Natural killer cell (primary cell): ENCODE results near the gene CHN2. TPM values are rescaled to one million over a fixed set of nuclear protein-coding genes. Genes with fewer than 3 reads are reported as not detected.

ENCODE experiments used
- ATAC-seq, 3 donors: fragments of 150-1000 bp in 2 of 3; fragments of 200-7000 bp in 1 of 3; cut with Tn5 transposase; 1 replicate in 1 of 3; 2 replicates in 2 of 3; pipeline ENCODE4 v1.10.0; 2021; ENCODE audit warnings: mild to moderate bottlenecking in 2 of 3, moderate library complexity in 2 of 3
- DNase-seq, 2 donors: peaks; one replicate each; pipeline versions ENCODE4 v3.0.0 to v3.0.0-alpha.2; 2013 to 2021; ENCODE audit warnings: mixed read lengths in 1 of 2
- H3K27ac ChIP-seq: one replicate; pipeline ENCODE4 v1.5.1; 2013; ENCODE audit warnings: mild to moderate bottlenecking, low read length
- H3K27me3 ChIP-seq: one replicate; pipeline ENCODE4 v1.6.1; 2013; ENCODE audit warnings: low read length; ENCODE audit not compliant: control insufficient read depth, insufficient read depth
- H3K36me3 ChIP-seq: one replicate; pipeline ENCODE4 v1.6.1; 2013; ENCODE audit warnings: low read length; ENCODE audit not compliant: control insufficient read depth, insufficient read depth
- H3K4me1 ChIP-seq: one replicate; pipeline ENCODE4 v1.6.1; 2013; ENCODE audit warnings: low read length; ENCODE audit not compliant: control insufficient read depth, insufficient read depth
- H3K4me3 ChIP-seq: one replicate; pipeline ENCODE4 v1.5.1; 2013; ENCODE audit warnings: low read length
- H3K9me3 ChIP-seq: one replicate; pipeline ENCODE4 v1.6.1; 2013; ENCODE audit warnings: low read length; ENCODE audit not compliant: control insufficient read depth, insufficient read depth
- H3K27ac Mint-ChIP-seq, 2 donors: one replicate each; pipeline ENCODE4 v1.8.0; 2022; ENCODE audit warnings: mild to moderate bottlenecking in 2 of 2, mixed read lengths in 2 of 2, moderate library complexity in 1 of 2
- H3K27me3 Mint-ChIP-seq, 2 donors: one replicate each; pipeline ENCODE4 v1.8.0; 2022; ENCODE audit warnings: low read depth in 2 of 2, mixed read lengths in 2 of 2
- H3K36me3 Mint-ChIP-seq: one replicate; pipeline ENCODE4 v1.8.0; 2022; ENCODE audit warnings: mixed read lengths
- H3K4me1 Mint-ChIP-seq, 2 donors: one replicate each; pipeline ENCODE4 v1.8.0; 2022; ENCODE audit warnings: mixed read lengths in 2 of 2
- H3K4me3 Mint-ChIP-seq: one replicate; pipeline ENCODE4 v1.8.0; 2022; ENCODE audit warnings: mild to moderate bottlenecking, moderate library complexity, mixed read lengths
- H3K9me3 Mint-ChIP-seq, 2 donors: one replicate each; pipeline ENCODE4 v1.8.0; 2022; ENCODE audit warnings: mixed read lengths in 2 of 2
- CTCF ChIP-seq: fragments of 200-600 bp; IDR thresholded peaks from one replicate; pipeline ENCODE4 v1.8.0; 2022; ENCODE audit warnings: antibody characterized with exemption
- WGBS: methylation state at CpG from one replicate; pipeline ENCODE4 v1.1.7; 2013; ENCODE audit warnings: missing lambda C conversion rate; ENCODE audit not compliant: insufficient coverage; 5-methylcytosine and 5-hydroxymethylcytosine counted together
- intact Hi-C: fragments of 100-400 bp; cut with micrococcal nuclease; formaldehyde crosslinking; loops from one replicate; pipeline ENCODE4 v1.14.2; 2022
- total RNA-seq, 4 donors: library from RNA; stranded (reverse); fragments of 120-200 nt in 1 of 4; gene quantifications; one replicate each; pipeline versions ENCODE4 v1.2.3 to v1.2.4, GENCODE V29; 2013 to 2022

CHN2 gene
- total RNA-seq, 3 donors from 2014 or later (not counting 1 experiment from before 2014, with no cell fraction given) = 23.2 to 40.6 (median 30.2) TPM

GRCh38 chr7:29420011-29420410 is 225.4 kb downstream of the CHN2 start:
- Histone ChIP-seq H3K4me1 (peaks cover 9% of the 10 kb centered on the region), H3K36me3 (no peaks in the 10 kb centered on the region), H3K4me3 (no peak overlapping the region), H3K9me3 (no peaks in the 10 kb centered on the region), H3K27me3 (no peaks in the 10 kb centered on the region), H3K27ac (no peak overlapping the region)
- Mint-ChIP-seq H3K27ac (no peak overlapping the region), H3K36me3 (no peaks in the 10 kb centered on the region), H3K27me3 (no peaks in the 10 kb centered on the region), H3K4me1 (peaks cover 17 to 28% of the 10 kb centered on the region in 2 donors), H3K4me3 (no peak overlapping the region), H3K9me3 (no peaks in the 10 kb centered on the region)
- no peak for DNase-seq
- TF ChIP-seq CTCF = no peak
- intact Hi-C loops = no loop called here
- no peak for ATAC-seq

- intact Hi-C loops = no loop called here
- H3K4me3 Mint-ChIP-seq = no peak overlapping the region
- ATAC-seq = peak; percentile 46 to 94 (median 58)
These were observed 226.7 kb downstream of the CHN2 start for GRCh38 chr7:29421010-29421956.

GRCh38 chr7:29422829-29423228 is 228.3 kb downstream of the CHN2 start:
- H3K4me3 ChIP-seq = no peak overlapping the region
- no peak for DNase-seq
- no peak for TF ChIP-seq CTCF
- H3K27me3 Mint-ChIP-seq = no peaks in the 10 kb centered on the region
- H3K4me1 Mint-ChIP-seq = peaks cover 15 to 28% of the 10 kb centered on the region in 2 donors
- H3K36me3 ChIP-seq = no peaks in the 10 kb centered on the region
- H3K27ac ChIP-seq = no peak overlapping the region
- H3K36me3 Mint-ChIP-seq = no peaks in the 10 kb centered on the region
- no peaks in the 10 kb centered on the region for H3K27me3 ChIP-seq
- intact Hi-C loops = no loop called here
- ATAC-seq = no peak
- no peaks in the 10 kb centered on the region for H3K9me3 Mint-ChIP-seq
- 85% methylated on average over 3 of the region's 5 CpGs for WGBS
- H3K27ac Mint-ChIP-seq = no peak overlapping the region
- H3K4me3 Mint-ChIP-seq = no peak overlapping the region
- peaks cover 9% of the 10 kb centered on the region for H3K4me1 ChIP-seq
- no peaks in the 10 kb centered on the region for H3K9me3 ChIP-seq

More at GRCh38 chr7:29421010-29421956, 226.7 kb downstream of the CHN2 start:
- Mint-ChIP-seq H3K9me3 (no peaks in the 10 kb centered on the region), H3K27ac (peak overlapping the region in 1 of 2 donors; percentile 35), H3K36me3 (no peaks in the 10 kb centered on the region), H3K4me1 (peaks cover 15 to 28% of the 10 kb centered on the region in 2 donors), H3K27me3 (no peaks in the 10 kb centered on the region)
- Histone ChIP-seq H3K4me3 (no peak overlapping the region), H3K9me3 (no peaks in the 10 kb centered on the region), H3K36me3 (no peaks in the 10 kb centered on the region), H3K27ac (no peak overlapping the region), H3K4me1 (peaks cover 9% of the 10 kb centered on the region), H3K27me3 (no peaks in the 10 kb centered on the region)
- no peak for TF ChIP-seq CTCF
- WGBS = 63% methylated on average over 11 of the region's 12 CpGs
- no peak for DNase-seq
